PC-3 (cell line): ENCODE data around the gene SKIDA1. TPM values are rescaled to one million over a fixed set of nuclear protein-coding genes. Genes with fewer than 3 reads are reported as not detected.

ENCODE experiments used
- ATAC-seq: fragments of 200-7000 bp; cut with Tn5 transposase; 2 replicates; pipeline ENCODE4 v1.9.1; 2020; ENCODE audit warnings: mild to moderate bottlenecking, moderate library complexity
- BruUV-seq: library from RNA; stranded (reverse); fragments of 400-500 nt; replicated peaks from 2 replicates; lab custom pipeline; 2021; lab: Mats Ljungman, UMichigan
- CTCF ChIA-PET: fragments of 300-600 bp; sonication (Branson Sonifier 250); formaldehyde crosslinking; loops from one replicate; lab custom pipeline; 2022; ENCODE audit warnings: antibody characterized with exemption; lab: Charles Lee
- POLR2A ChIA-PET: fragments of 300-600 bp; sonication (Branson Sonifier 250); formaldehyde crosslinking; loops from one replicate; lab custom pipeline; 2022; ENCODE audit warnings: antibody characterized with exemption; ENCODE audit not compliant: unreplicated experiment; lab: Charles Lee
- DNase-seq: peaks from one replicate; pipeline ENCODE4 v3.0.0-alpha.2; 2015
- H2AFZ ChIP-seq: fragments of 300-600 bp; sonication (generic); 2 replicates; pipeline ENCODE4 v1.6.0; 2016; ENCODE audit warnings: antibody characterized with exemption, low read length
- H3F3A ChIP-seq: fragments of 300-600 bp; sonication (generic); one replicate; pipeline ENCODE4 v1.6.0; 2017; ENCODE audit warnings: antibody characterized with exemption, low read length, control low read depth, mild to moderate bottlenecking; ENCODE audit not compliant: unreplicated experiment
- H3K27ac ChIP-seq: fragments of 300-600 bp; sonication (generic); 2 replicates; pipeline ENCODE4 v1.5.1; 2016; ENCODE audit warnings: mild to moderate bottlenecking, low read length
- H3K27me3 ChIP-seq: fragments of 300-600 bp; sonication (generic); 2 replicates; pipeline ENCODE4 v1.6.1; 2016; ENCODE audit warnings: low read length, mixed read lengths
- H3K36me3 ChIP-seq: fragments of 300-600 bp; sonication (generic); 2 replicates; pipeline ENCODE4 v1.6.1; 2016; ENCODE audit warnings: low read depth, mixed run types, low read length, mixed read lengths
- H3K4me1 ChIP-seq: fragments of 300-600 bp; sonication (generic); 2 replicates; pipeline ENCODE4 v1.5.1; 2016; ENCODE audit warnings: low read length; ENCODE audit not compliant: insufficient read depth
- H3K4me2 ChIP-seq: fragments of 300-600 bp; sonication (generic); 2 replicates; pipeline ENCODE4 v1.6.0; 2016; ENCODE audit warnings: low read length
- H3K4me3 ChIP-seq: fragments of 300-600 bp; sonication (generic); 2 replicates; pipeline ENCODE4 v1.5.1; 2016; ENCODE audit warnings: mild to moderate bottlenecking, low read length, mixed read lengths
- H3K79me2 ChIP-seq: fragments of 300-600 bp; sonication (generic); 2 replicates; pipeline ENCODE4 v1.6.1; 2017; ENCODE audit warnings: low read length, mixed read lengths
- H3K9ac ChIP-seq: fragments of 300-600 bp; sonication (generic); 2 replicates; pipeline ENCODE4 v1.6.0; 2016; ENCODE audit warnings: mild to moderate bottlenecking, low read length
- H3K9me2 ChIP-seq: fragments of 300-600 bp; sonication (generic); replicated peaks from 2 replicates; pipeline ENCODE4 v1.6.1; 2016; ENCODE audit warnings: mixed run types, low read length, mixed read lengths
- H3K9me3 ChIP-seq: fragments of 300-600 bp; sonication (generic); 2 replicates; pipeline ENCODE4 v1.6.1; 2016; ENCODE audit warnings: low read length, mixed read lengths
- H4K20me1 ChIP-seq: fragments of 300-600 bp; sonication (generic); 2 replicates; pipeline ENCODE4 v1.6.1; 2016; ENCODE audit warnings: low read length, mixed read lengths
- CTCF ChIP-seq: fragments of 300-600 bp; sonication (generic); conservative IDR thresholded peaks from 2 replicates; pipeline ENCODE4 v1.5.1; 2017; ENCODE audit warnings: antibody characterized with exemption, low read depth, mild to moderate bottlenecking, low read length
- EZH2 ChIP-seq: fragments of 300-600 bp; sonication (generic); IDR thresholded peaks from one replicate; pipeline ENCODE4 v1.6.1; 2017; ENCODE audit warnings: antibody characterized with exemption, mild to moderate bottlenecking, low read length; ENCODE audit not compliant: unreplicated experiment
- EZH2phosphoT487 ChIP-seq: fragments of 300-600 bp; sonication (generic); IDR thresholded peaks from 2 replicates; pipeline ENCODE4 v1.6.1; 2018; ENCODE audit warnings: mild to moderate bottlenecking, antibody characterized with exemption, low read length, borderline replicate concordance
- intact Hi-C: fragments of 100-400 bp; cut with micrococcal nuclease; formaldehyde crosslinking; loops from 2 replicates; pipeline ENCODE4 v1.9.0; 2023
- total RNA-seq: library from RNA; depleted of rRNA; stranded (reverse); fragments of >200 nt; gene quantifications from 2 replicates; pipeline ENCODE4 v1.2.3, GENCODE V29; 2014

The SKIDA1 gene
- total RNA-seq, 1 experiment from 2014 or later: 0.26 TPM

- H4K20me1 ChIP-seq: no peaks in the 10 kb centered on the region
- no peaks in the 10 kb centered on the region for H3F3A ChIP-seq
- no peaks in the 10 kb centered on the region for H3K36me3 ChIP-seq
- no TSS peak for BruUV-seq
- no peak overlapping the region for H2AFZ ChIP-seq
- no peaks in the 10 kb centered on the region for H3K79me2 ChIP-seq
- POLR2A ChIA-PET: interaction anchor here (0.7 kb wide), 1 partner anchor 27 kb away, joined by 9 read pairs; no protein-coding TSS in a partner anchor
- CTCF ChIA-PET: no interaction called here
- no peaks in the 10 kb centered on the region for H3K9me3 ChIP-seq
- no peak overlapping the region for H3K9ac ChIP-seq
- no peaks in the 10 kb centered on the region for H3K27me3 ChIP-seq
- H3K9me2 ChIP-seq: no peaks in the 10 kb centered on the region
- H3K4me1 ChIP-seq: no peaks in the 10 kb centered on the region; the same call in 1 of the 2 replicates
- ATAC-seq (no peak), DNase-seq (no peak)
- TF ChIP-seq EZH2 (no peak), CTCF (no peak), EZH2phosphoT487 (no peak)
- no peak overlapping the region for H3K27ac ChIP-seq
- intact Hi-C loops: loop anchor here (5.0 to 10.0 kb wide), 4 partner anchors 164 to 424 kb away; no protein-coding TSS in a partner anchor
- no peak overlapping the region for H3K4me3 ChIP-seq
- H3K4me2 ChIP-seq: no peak overlapping the region
Measured at GRCh38 chr10:21498377-21498776, 27.1 kb downstream of the SKIDA1 start.

GRCh38 chr10:21497177-21497807, 28.2 kb downstream of the SKIDA1 start:
- Histone ChIP-seq H3K9me3 (no peaks in the 10 kb centered on the region), H3K4me2 (peak overlapping the region; percentile 87), H3K4me3 (peak overlapping the region; percentile 93), H3K36me3 (no peaks in the 10 kb centered on the region), H3K9ac (peak overlapping the region; percentile 65), H2AFZ (peak overlapping the region; percentile 87), H3K79me2 (no peaks in the 10 kb centered on the region), H4K20me1 (no peaks in the 10 kb centered on the region), H3K9me2 (no peaks in the 10 kb centered on the region), H3K27me3 (no peaks in the 10 kb centered on the region), H3K27ac (peak overlapping the region; percentile 21; the same call in 1 of the 2 replicates), H3F3A (no peaks in the 10 kb centered on the region), H3K4me1 (no peaks in the 10 kb centered on the region; the same call in 1 of the 2 replicates)
- no peak for TF ChIP-seq CTCF
- TF ChIP-seq EZH2phosphoT487: no peak
- no peak for TF ChIP-seq EZH2
- ATAC-seq: peak; percentile 63
- no TSS peak for BruUV-seq
- peak; percentile 91 for DNase-seq
- intact Hi-C loops: loop anchor here (2.0 to 10.0 kb wide), 5 partner anchors 162 to 456 kb away; no protein-coding TSS in a partner anchor
- ChIA-PET POLR2A (interaction anchor here (0.6 to 1.5 kb wide), 3 partner anchors 21 to 1095 kb away, joined by 3 to 6 read pairs (median 4); no protein-coding TSS in a partner anchor), CTCF (interaction anchor here (0.6 to 1.5 kb wide), 6 partner anchors 21 to 419 kb away, joined by 3 to 14 read pairs (median 3); partner anchors contain the start of gene SKIDA1)
